SJCRH30 (cell line): ENCODE results near the gene CYP4A22. TPM values are rescaled to one million over a fixed set of nuclear protein-coding genes. Genes with fewer than 3 reads are reported as not detected.
"Not testable (repeated sequence)": the region's sequence is repeated elsewhere in the genome, so short reads cannot be mapped to it uniquely, and the experiment has no call there.

ENCODE experiments used
- DNase-seq, 2 experiments: peaks; one replicate each; pipeline ENCODE4 v3.0.0-alpha.2; 2015 to 2020
- H3K27ac ChIP-seq: fragments of 250-450 bp; sonication (Bioruptor Pico); 2 replicates; pipeline ENCODE4 v1.5.1; 2020; ENCODE audit warnings: mild to moderate bottlenecking, moderate library complexity
- H3K27me3 ChIP-seq: fragments of 250-450 bp; sonication (Bioruptor Pico); 2 replicates; pipeline ENCODE4 v1.5.1; 2020; ENCODE audit warnings: mild to moderate bottlenecking, moderate library complexity
- H3K36me3 ChIP-seq: fragments of 250-450 bp; sonication (Bioruptor Pico); 2 replicates; pipeline ENCODE4 v1.5.1; 2020; ENCODE audit warnings: mild to moderate bottlenecking, moderate library complexity
- H3K4me1 ChIP-seq: fragments of 250-450 bp; sonication (Bioruptor Pico); 2 replicates; pipeline ENCODE4 v1.5.1; 2020; ENCODE audit warnings: mild to moderate bottlenecking, moderate library complexity
- H3K4me3 ChIP-seq: fragments of 250-450 bp; sonication (Bioruptor Pico); 2 replicates; pipeline ENCODE4 v1.5.1; 2020; ENCODE audit warnings: mild to moderate bottlenecking, moderate library complexity
- H3K9me3 ChIP-seq: fragments of 250-450 bp; sonication (Bioruptor Pico); replicated peaks from 2 replicates; pipeline ENCODE4 v1.5.1; 2020; ENCODE audit warnings: mild to moderate bottlenecking, moderate library complexity
- total RNA-seq: library from RNA; depleted of rRNA; stranded (reverse); fragments of >200 nt; shearing (Covaris generic); gene quantifications from 2 replicates; pipeline ENCODE4 v1.2.3, GENCODE V29; 2014; rRNA removed

CYP4A22 gene
- not detected in 2 replicates for total RNA-seq

GRCh38 chr1:47137198-47137597 is at the start of gene CYP4A22:
Gene CYP4A22, plus strand, starts transcription at chr1:47137441. Its CDS starts 45 bp downstream, at chr1:47137486.
- H3K4me3 ChIP-seq = no peak within 1 kb of the TSS
- H3K27me3 ChIP-seq = no peaks in the 10 kb centered on the region
- H3K9me3 ChIP-seq = peaks cover 3% of the 10 kb centered on the region; the same call in 1 of the 2 replicates
- H3K4me1 ChIP-seq = no peaks in the 10 kb centered on the region
- no peak within 1 kb of the TSS for H3K27ac ChIP-seq
- H3K36me3 ChIP-seq = no peaks in the 10 kb centered on the region
- no peak for DNase-seq

- H3K4me3 ChIP-seq, H3K9me3 ChIP-seq, H3K4me1 ChIP-seq, H3K27ac ChIP-seq, H3K36me3 ChIP-seq, H3K27me3 ChIP-seq: not testable (repeated sequence)
- peak; percentile 24 to 57 for DNase-seq
Measured at GRCh38 chr1:47089356-47089755, 47.9 kb upstream of the CYP4A22 start.

GRCh38 chr1:47091476-47091875 is 45.8 kb upstream of the CYP4A22 start:
- H3K36me3 ChIP-seq, H3K9me3 ChIP-seq, DNase-seq, H3K27me3 ChIP-seq, H3K4me3 ChIP-seq, H3K27ac ChIP-seq, H3K4me1 ChIP-seq: not testable (repeated sequence)

GRCh38 chr1:47104816-47105215 is 32.4 kb upstream of the CYP4A22 start:
- H3K4me3 ChIP-seq = no peak overlapping the region
- no peaks in the 10 kb centered on the region for H3K4me1 ChIP-seq
- no peak overlapping the region for H3K27ac ChIP-seq
- peak; percentile 6 to 22 for DNase-seq
- no peaks in the 10 kb centered on the region for H3K36me3 ChIP-seq
- no peaks in the 10 kb centered on the region for H3K9me3 ChIP-seq
- H3K27me3 ChIP-seq = no peaks in the 10 kb centered on the region

- DNase-seq = no peak
- H3K4me1 ChIP-seq = no peaks in the 10 kb centered on the region
- no peaks in the 10 kb centered on the region for H3K36me3 ChIP-seq
- no peaks in the 10 kb centered on the region for H3K27me3 ChIP-seq
- H3K9me3 ChIP-seq = no peaks in the 10 kb centered on the region
- no peak overlapping the region for H3K27ac ChIP-seq
- H3K4me3 ChIP-seq = no peak overlapping the region
Measured at GRCh38 chr1:47106792-47107191, 30.4 kb upstream of the CYP4A22 start.

- H3K4me3 ChIP-seq, H3K27ac ChIP-seq, H3K27me3 ChIP-seq, H3K36me3 ChIP-seq, H3K9me3 ChIP-seq, H3K4me1 ChIP-seq: not testable (repeated sequence)
- peak; percentile 67 to 73 for DNase-seq
Measured at GRCh38 chr1:47107851-47108574, 29.2 kb upstream of the CYP4A22 start.

GRCh38 chr1:47109482-47109881 is 27.8 kb upstream of the CYP4A22 start:
- not testable (repeated sequence) for H3K4me3 ChIP-seq, H3K27ac ChIP-seq, H3K27me3 ChIP-seq, H3K4me1 ChIP-seq, H3K9me3 ChIP-seq, H3K36me3 ChIP-seq, DNase-seq

GRCh38 chr1:47113178-47113577 is 24.1 kb upstream of the CYP4A22 start:
- Histone ChIP-seq H3K4me1 (no peaks in the 10 kb centered on the region), H3K9me3 (no peaks in the 10 kb centered on the region), H3K36me3 (no peaks in the 10 kb centered on the region), H3K27me3 (no peaks in the 10 kb centered on the region), H3K27ac (no peak overlapping the region), H3K4me3 (no peak overlapping the region)
- DNase-seq = no peak

- not testable (repeated sequence) for H3K27ac ChIP-seq, H3K36me3 ChIP-seq, H3K9me3 ChIP-seq, DNase-seq, H3K4me1 ChIP-seq, H3K4me3 ChIP-seq, H3K27me3 ChIP-seq
Measured at GRCh38 chr1:47121039-47121438, 16.2 kb upstream of the CYP4A22 start.

- not testable (repeated sequence) for H3K36me3 ChIP-seq, H3K4me1 ChIP-seq, H3K27ac ChIP-seq, H3K27me3 ChIP-seq, DNase-seq, H3K9me3 ChIP-seq, H3K4me3 ChIP-seq
Measured at GRCh38 chr1:47124834-47125233, 12.4 kb upstream of the CYP4A22 start.

- not testable (repeated sequence) for H3K4me3 ChIP-seq, H3K36me3 ChIP-seq, H3K27me3 ChIP-seq, H3K27ac ChIP-seq, DNase-seq, H3K9me3 ChIP-seq, H3K4me1 ChIP-seq
Measured at GRCh38 chr1:47126997-47127396, 10.2 kb upstream of the CYP4A22 start.

- H3K4me1 ChIP-seq = no peaks in the 10 kb centered on the region
- no peaks in the 10 kb centered on the region for H3K27me3 ChIP-seq
- H3K27ac ChIP-seq = no peak overlapping the region
- no peaks in the 10 kb centered on the region for H3K36me3 ChIP-seq
- no peaks in the 10 kb centered on the region for H3K9me3 ChIP-seq
- H3K4me3 ChIP-seq = no peak overlapping the region
- no peak for DNase-seq
Measured at GRCh38 chr1:47128221-47128620, 9.0 kb upstream of the CYP4A22 start.

GRCh38 chr1:47128854-47129253 is 8.4 kb upstream of the CYP4A22 start:
- H3K27ac ChIP-seq, H3K27me3 ChIP-seq, H3K4me1 ChIP-seq, H3K36me3 ChIP-seq, DNase-seq, H3K9me3 ChIP-seq, H3K4me3 ChIP-seq: not testable (repeated sequence)

- not testable (repeated sequence) for H3K9me3 ChIP-seq, H3K36me3 ChIP-seq, H3K27me3 ChIP-seq, H3K4me3 ChIP-seq, H3K4me1 ChIP-seq, DNase-seq, H3K27ac ChIP-seq
Measured at GRCh38 chr1:47129489-47130230, 7.6 kb upstream of the CYP4A22 start.

GRCh38 chr1:47132665-47133064 is 4.6 kb upstream of the CYP4A22 start:
- H3K4me1 ChIP-seq, H3K4me3 ChIP-seq, H3K27ac ChIP-seq, H3K36me3 ChIP-seq, H3K27me3 ChIP-seq, DNase-seq, H3K9me3 ChIP-seq: not testable (repeated sequence)
